H9 (cell line): ENCODE data around the gene RBL1. TPM values are rescaled to one million over a fixed set of nuclear protein-coding genes. Genes with fewer than 3 reads are reported as not detected.

Experiments used
- DNase-seq: peaks from one replicate; pipeline ENCODE4 v3.0.0-alpha.2; 2017
- H2AFZ ChIP-seq: one replicate; pipeline ENCODE4 v1.6.1; 2013; ENCODE audit warnings: mild to moderate bottlenecking, low read length, control low read depth, moderate library complexity
- H2AK5ac ChIP-seq: 2 replicates; pipeline ENCODE4 v1.6.1; 2013; ENCODE audit warnings: low read length, control low read depth, mixed read lengths; ENCODE audit not compliant: insufficient read length
- H2BK120ac ChIP-seq: one replicate; pipeline ENCODE4 v1.6.1; 2013; ENCODE audit warnings: low read depth, mild to moderate bottlenecking, low read length, control low read depth, inconsistent platforms; ENCODE audit not compliant: poor library complexity, severe bottlenecking
- H2BK12ac ChIP-seq: 2 replicates; pipeline ENCODE4 v1.6.1; 2013; ENCODE audit warnings: low read length, control low read depth, mixed read lengths, low read depth; ENCODE audit not compliant: insufficient read length
- H2BK15ac ChIP-seq: 2 replicates; pipeline ENCODE4 v1.6.1; 2013; ENCODE audit warnings: low read depth, low read length, control low read depth
- H2BK20ac ChIP-seq: one replicate; pipeline ENCODE4 v1.6.1; 2013; ENCODE audit warnings: low read depth, mild to moderate bottlenecking, low read length, control low read depth, inconsistent platforms; ENCODE audit not compliant: poor library complexity, severe bottlenecking
- H2BK5ac ChIP-seq: 2 replicates; pipeline ENCODE4 v1.6.1; 2013; ENCODE audit warnings: low read length, control low read depth, mixed read lengths; ENCODE audit not compliant: insufficient read length
- H3K14ac ChIP-seq: 2 replicates; pipeline ENCODE4 v1.6.1; 2013; ENCODE audit warnings: low read length, control low read depth; ENCODE audit not compliant: insufficient read depth
- H3K18ac ChIP-seq: 2 replicates; pipeline ENCODE4 v1.6.1; 2013; ENCODE audit warnings: low read depth, mild to moderate bottlenecking, mixed read lengths, low read length, control low read depth; ENCODE audit not compliant: insufficient read length
- H3K23ac ChIP-seq: 2 replicates; pipeline ENCODE4 v1.6.1; 2013; ENCODE audit warnings: low read length, control low read depth, mixed read lengths, low read depth; ENCODE audit not compliant: insufficient read length
- H3K23me2 ChIP-seq: 2 replicates; pipeline ENCODE4 v1.6.1; 2013; ENCODE audit warnings: low read depth, mild to moderate bottlenecking, mixed read lengths, low read length, control low read depth; ENCODE audit not compliant: insufficient read length, poor library complexity, severe bottlenecking
- H3K27ac ChIP-seq: 2 replicates; pipeline ENCODE4 v1.5.1; 2013; ENCODE audit warnings: low read length, control low read depth, mixed read lengths, low read depth; ENCODE audit not compliant: insufficient read length
- H3K27me3 ChIP-seq: 2 replicates; pipeline ENCODE4 v1.6.1; 2013; ENCODE audit warnings: low read length, control low read depth, inconsistent platforms; ENCODE audit not compliant: insufficient read depth
- H3K4ac ChIP-seq: 2 replicates; pipeline ENCODE4 v1.6.1; 2013; ENCODE audit warnings: low read depth, mild to moderate bottlenecking, control low read depth, inconsistent platforms, low read length, moderate library complexity
- H3K4me1 ChIP-seq: 2 replicates; pipeline ENCODE4 v1.6.1; 2013; ENCODE audit warnings: low read length, control low read depth, inconsistent platforms; ENCODE audit not compliant: insufficient read depth
- H3K4me2 ChIP-seq: 2 replicates; pipeline ENCODE4 v1.6.1; 2013; ENCODE audit warnings: low read length, control low read depth, mixed read lengths; ENCODE audit not compliant: insufficient read length, insufficient read depth
- H3K56ac ChIP-seq: 2 replicates; pipeline ENCODE4 v1.6.1; 2013; ENCODE audit warnings: low read depth, mild to moderate bottlenecking, mixed read lengths, low read length, control low read depth; ENCODE audit not compliant: insufficient read length
- H3K79me1 ChIP-seq: 2 replicates; pipeline ENCODE4 v1.6.1; 2013; ENCODE audit warnings: low read depth, mild to moderate bottlenecking, moderate library complexity, low read length, control low read depth, inconsistent platforms; ENCODE audit not compliant: insufficient read depth, poor library complexity, severe bottlenecking
- H3K79me2 ChIP-seq: 2 replicates; pipeline ENCODE4 v1.6.1; 2013; ENCODE audit warnings: low read length, control low read depth, inconsistent platforms; ENCODE audit not compliant: insufficient read depth
- H3K9ac ChIP-seq: 2 replicates; pipeline ENCODE4 v1.6.1; 2013; ENCODE audit warnings: low read length, control low read depth, mixed read lengths; ENCODE audit not compliant: insufficient read length; ENCODE audit errors: extremely low read depth
- H3K9me3 ChIP-seq: one replicate; pipeline ENCODE4 v1.6.1; 2013; ENCODE audit warnings: low read depth, low read length, inconsistent platforms; ENCODE audit not compliant: control insufficient read depth
- H3T11ph ChIP-seq: one replicate; pipeline ENCODE4 v1.6.1; 2013; ENCODE audit warnings: mild to moderate bottlenecking, low read length, control low read depth, inconsistent platforms
- H4K20me1 ChIP-seq: one replicate; pipeline ENCODE4 v1.6.1; 2013; ENCODE audit not compliant: control insufficient read depth, insufficient read length, insufficient read depth
- H4K5ac ChIP-seq: 2 replicates; pipeline ENCODE4 v1.6.1; 2013; ENCODE audit warnings: low read depth, mild to moderate bottlenecking, mixed read lengths, low read length, control low read depth; ENCODE audit not compliant: insufficient read length
- H4K8ac ChIP-seq: replicated peaks from 2 replicates; pipeline ENCODE4 v1.6.1; 2013; ENCODE audit warnings: low read length, control low read depth, mixed read lengths, low read depth; ENCODE audit not compliant: insufficient read length
- H4K91ac ChIP-seq: 2 replicates; pipeline ENCODE4 v1.6.1; 2013; ENCODE audit warnings: low read depth, mild to moderate bottlenecking, moderate library complexity, mixed read lengths, low read length, control low read depth; ENCODE audit not compliant: insufficient read length
- H3K27ac Mint-ChIP-seq, 3 experiments: 2 replicates in 2 of 3; 3 replicates in 1 of 3; pipeline ENCODE4 v1.8.0; 2020 to 2021; ENCODE audit warnings: mixed read lengths in 3 of 3, mild to moderate bottlenecking in 1 of 3, moderate library complexity in 1 of 3
- H3K27me3 Mint-ChIP-seq: 2 replicates; pipeline ENCODE4 v1.8.0; 2021; ENCODE audit warnings: low read depth, mild to moderate bottlenecking, moderate library complexity, mixed read lengths
- H3K36me3 Mint-ChIP-seq, 3 experiments: 2 replicates in 2 of 3; 3 replicates in 1 of 3; pipeline ENCODE4 v1.8.0; 2020 to 2021; ENCODE audit warnings: low read depth in 3 of 3, mixed read lengths in 3 of 3; ENCODE audit not compliant: insufficient read depth in 1 of 3
- H3K4me1 Mint-ChIP-seq, 2 experiments: 2 replicates each; pipeline ENCODE4 v1.8.0; 2020; ENCODE audit warnings: mixed read lengths in 2 of 2
- H3K4me3 Mint-ChIP-seq, 2 experiments: 2 replicates in 1 of 2; 3 replicates in 1 of 2; pipeline ENCODE4 v1.8.0; 2020 to 2021; ENCODE audit warnings: mild to moderate bottlenecking in 2 of 2, mixed read lengths in 2 of 2, moderate library complexity in 1 of 2
- H3K9me3 Mint-ChIP-seq, 2 experiments: 2 replicates in 1 of 2; 3 replicates in 1 of 2; pipeline ENCODE4 v1.8.0; 2020; ENCODE audit warnings: mild to moderate bottlenecking in 2 of 2, mixed read lengths in 2 of 2, moderate library complexity in 1 of 2
- CTCF ChIP-seq: fragments of 200-600 bp; sonication (generic); conservative IDR thresholded peaks from 3 replicates; pipeline ENCODE4 v1.8.0; 2021; ENCODE audit warnings: antibody characterized with exemption, mild to moderate bottlenecking
- WGBS: extraction: QIAGEN DNeasy Blood & Tissue Kit; methylation state at CpG from one replicate; pipeline ENCODE4 v1.1.7; 2013; ENCODE audit warnings: missing lambda C conversion rate, low lambda C conversion rate, mixed read lengths; ENCODE audit not compliant: insufficient read length; ENCODE audit errors: extremely low coverage; 5-methylcytosine and 5-hydroxymethylcytosine counted together
- total RNA-seq: library from RNA; stranded (reverse); gene quantifications from 2 replicates; pipeline ENCODE4 v1.2.1, GENCODE V29; 2021

Gene RBL1
- total RNA-seq, 1 experiment from 2014 or later, result 14.1 TPM

GRCh38 chr20:36998652-36999051 is 97.1 kb downstream of the RBL1 start:
- WGBS, result no CpG with 5 or more reads among the region's 7 CpGs
- no peak for DNase-seq
- Mint-ChIP-seq H3K27ac (no peak overlapping the region), H3K4me1 (no peaks in the 10 kb centered on the region), H3K4me3 (no peak overlapping the region), H3K27me3 (no peaks in the 10 kb centered on the region), H3K36me3 (peaks cover 64 to 74% (median 70%) of the 10 kb centered on the region in 3 experiments), H3K9me3 (peaks cover 34 to 42% of the 10 kb centered on the region in 2 experiments)
- Histone ChIP-seq H2AFZ (no peak overlapping the region), H3K23ac (no peak overlapping the region), H3K4me2 (no peak overlapping the region), H3K79me1 (no peaks in the 10 kb centered on the region), H3K9me3 (no peaks in the 10 kb centered on the region), H2BK120ac (no peak overlapping the region), H4K91ac (no peak overlapping the region), H3K18ac (no peak overlapping the region), H4K8ac (no peak overlapping the region), H3T11ph (no peak overlapping the region), H2AK5ac (no peak overlapping the region), H3K27ac (no peak overlapping the region), H3K4ac (no peak overlapping the region), H3K14ac (no peak overlapping the region), H3K4me1 (no peaks in the 10 kb centered on the region), H3K27me3 (no peaks in the 10 kb centered on the region), H3K23me2 (no peaks in the 10 kb centered on the region), H3K56ac (no peak overlapping the region), H4K20me1 (no peaks in the 10 kb centered on the region), H2BK20ac (no peak overlapping the region), H4K5ac (no peak overlapping the region), H2BK12ac (no peak overlapping the region), H2BK15ac (no peak overlapping the region), H3K79me2 (no peaks in the 10 kb centered on the region), H2BK5ac (no peak overlapping the region), H3K9ac (no peak overlapping the region)
- TF ChIP-seq CTCF, result no peak
